Gastroesophageal sphincter (tissue), 4 donors: ENCODE data around the gene CRYBG3. TPM values are rescaled to one million over a fixed set of nuclear protein-coding genes. Genes with fewer than 3 reads are reported as not detected.

Source experiments
- ATAC-seq: fragments of 150-250 bp; one replicate; pipeline ENCODE4 v1.9.1; 2016; ENCODE audit warnings: mild to moderate bottlenecking, moderate library complexity
- H3K27ac ChIP-seq, 4 donors: fragments of 200-600 bp; sonication (generic) in 3 of 4; 1 replicate in 3 of 4; 2 replicates in 1 of 4; pipeline ENCODE4 v1.5.1; 2016 to 2019
- H3K27me3 ChIP-seq: fragments of 200-600 bp; sonication (generic); one replicate; pipeline ENCODE4 v1.5.1; 2019
- H3K36me3 ChIP-seq, 2 donors: fragments of 200-600 bp; sonication (generic); one replicate each; pipeline ENCODE4 v1.5.1; 2019; ENCODE audit warnings: control low read depth in 1 of 2
- H3K4me1 ChIP-seq, 3 donors: fragments of 200-600 bp; sonication (generic); 1 replicate in 2 of 3; 2 replicates in 1 of 3; pipeline ENCODE4 v1.5.1; 2016 to 2019; ENCODE audit warnings: control low read depth in 2 of 3
- H3K4me3 ChIP-seq, 2 donors: fragments of 200-600 bp; sonication (generic); one replicate each; pipeline ENCODE4 v1.5.1; 2019; ENCODE audit warnings: mild to moderate bottlenecking in 1 of 2, moderate library complexity in 1 of 2
- H3K9me3 ChIP-seq, 3 donors: fragments of 200-600 bp; sonication (generic); one replicate each; pipeline ENCODE4 v1.5.1; 2017 to 2019; ENCODE audit warnings: control low read depth in 2 of 3
- CTCF ChIP-seq, 4 experiments: fragments of 200-600 bp in 2 of 4; fragments of 450-650 bp in 2 of 4; sonication (generic) in 1 of 4; IDR thresholded peaks; one replicate each; pipeline ENCODE4 v1.5.1; 2017 to 2019; ENCODE audit warnings: antibody characterized with exemption in 4 of 4, mild to moderate bottlenecking in 2 of 4, moderate library complexity in 2 of 4
- EP300 ChIP-seq: sonication (generic); formaldehyde crosslinking; IDR thresholded peaks from one replicate; pipeline ENCODE4 v1.6.1; 2017; ENCODE audit warnings: antibody characterized with exemption, mild to moderate bottlenecking
- POLR2A ChIP-seq, 2 donors: fragments of 450-650 bp; IDR thresholded peaks; one replicate each; pipeline ENCODE4 v1.6.1; 2017; ENCODE audit warnings: antibody characterized with exemption in 2 of 2, mild to moderate bottlenecking in 2 of 2, moderate library complexity in 1 of 2
- POLR2AphosphoS5 ChIP-seq: sonication (generic); formaldehyde crosslinking; IDR thresholded peaks from one replicate; pipeline ENCODE4 v1.6.1; 2017; ENCODE audit warnings: antibody characterized with exemption
- WGBS, 2 donors: methylation state at CpG; one replicate each; pipeline ENCODE4 v1.1.5; 2018; ENCODE audit warnings: low coverage in 1 of 2; 5-methylcytosine and 5-hydroxymethylcytosine counted together
- total RNA-seq, 4 donors: library from RNA; depleted of rRNA; stranded (reverse); fragments of >200 nt; gene quantifications; one replicate each; pipeline ENCODE4 v1.1.0, GENCODE V29; 2016

CRYBG3 gene
- total RNA-seq, 4 donors from 2014 or later, result 22.2 to 52.4 (median 28.9) TPM

DNA sequence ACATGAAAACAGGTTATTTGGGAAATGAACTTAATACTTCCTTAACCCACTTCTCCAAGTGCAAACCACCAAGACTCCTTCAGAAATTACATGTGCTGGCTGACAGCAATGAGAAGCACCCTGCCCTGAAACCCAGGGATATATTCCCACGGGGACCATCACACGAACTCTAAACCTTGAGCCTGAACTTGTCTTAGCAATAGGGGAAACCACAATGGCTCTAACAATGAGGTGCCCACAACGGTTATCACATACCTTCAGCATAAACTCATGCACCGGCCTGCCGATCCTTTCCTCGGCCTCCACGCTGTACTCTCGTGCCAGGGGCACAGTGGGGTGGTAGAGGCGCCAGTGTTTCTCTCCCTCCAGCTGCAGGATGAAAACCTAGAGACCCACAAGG, 137.0 kb downstream of the CRYBG3 start:
- TF ChIP-seq POLR2AphosphoS5 (no peak), POLR2A (IDR thresholded peaks at IDR 0.05) (no peak)
- no peak for ATAC-seq
- no peaks in the 10 kb centered on the region for H3K27me3 ChIP-seq
- H3K27ac ChIP-seq, result no peak overlapping the region
- 89 to 97% methylated on average over 5 to 8 of the region's 9 CpGs for WGBS, 2 donors
- H3K4me3 ChIP-seq, result no peak overlapping the region
- H3K36me3 ChIP-seq, result peaks cover 0 to 54% of the 10 kb centered on the region in 2 donors
- H3K4me1 ChIP-seq, result peaks cover 0 to 8% (median 0%) of the 10 kb centered on the region in 3 donors
- H3K9me3 ChIP-seq, result no peaks in the 10 kb centered on the region

GRCh38 chr3:97959872-97960271, 138.1 kb downstream of the CRYBG3 start:
- 85 to 92% methylated on average over 4 to 5 of the region's 5 CpGs for whole genome bisulfite sequencing, 2 donors
- Histone ChIP-seq H3K27ac (no peak overlapping the region), H3K4me3 (no peak overlapping the region), H3K27me3 (no peaks in the 10 kb centered on the region), H3K36me3 (peaks cover 0 to 49% of the 10 kb centered on the region in 2 donors), H3K9me3 (no peaks in the 10 kb centered on the region), H3K4me1 (peaks cover 0 to 8% (median 0%) of the 10 kb centered on the region in 3 donors)
- TF ChIP-seq EP300 (no peak), POLR2AphosphoS5 (no peak)
- ATAC-seq, result no peak

DNA sequence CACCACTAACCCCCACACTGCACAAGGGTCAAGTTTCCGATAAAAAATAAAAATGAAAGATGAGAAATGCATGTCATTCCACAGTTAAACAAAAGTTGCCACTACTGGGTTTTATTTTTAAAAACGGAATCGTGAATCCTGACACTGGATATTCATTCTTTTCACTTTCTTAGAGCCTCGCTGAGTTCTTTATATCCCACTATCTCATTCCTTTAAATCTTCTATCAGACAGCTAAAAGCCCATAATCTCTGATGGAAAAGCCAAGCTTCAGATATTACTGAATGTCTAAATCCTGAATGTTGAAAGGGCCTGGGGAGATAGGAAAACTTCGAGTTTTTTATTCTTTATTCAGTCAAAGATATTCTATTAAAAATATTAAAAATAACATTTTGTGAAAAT, 138.7 kb downstream of the CRYBG3 start:
- no peak for ATAC-seq
- Histone ChIP-seq H3K36me3 (peaks cover 0 to 43% of the 10 kb centered on the region in 2 donors), H3K27ac (no peak overlapping the region), H3K4me1 (peaks cover 0 to 8% (median 0%) of the 10 kb centered on the region in 3 donors), H3K9me3 (no peaks in the 10 kb centered on the region), H3K4me3 (no peak overlapping the region), H3K27me3 (no peaks in the 10 kb centered on the region)
- WGBS, 2 donors, result 83 to 84% methylated on average over 5 of the region's 5 CpGs
- TF ChIP-seq POLR2A (IDR thresholded peaks at IDR 0.05) (no peak), POLR2AphosphoS5 (no peak), CTCF (IDR thresholded peaks at IDR 0.05) (no peak), EP300 (no peak)

DNA sequence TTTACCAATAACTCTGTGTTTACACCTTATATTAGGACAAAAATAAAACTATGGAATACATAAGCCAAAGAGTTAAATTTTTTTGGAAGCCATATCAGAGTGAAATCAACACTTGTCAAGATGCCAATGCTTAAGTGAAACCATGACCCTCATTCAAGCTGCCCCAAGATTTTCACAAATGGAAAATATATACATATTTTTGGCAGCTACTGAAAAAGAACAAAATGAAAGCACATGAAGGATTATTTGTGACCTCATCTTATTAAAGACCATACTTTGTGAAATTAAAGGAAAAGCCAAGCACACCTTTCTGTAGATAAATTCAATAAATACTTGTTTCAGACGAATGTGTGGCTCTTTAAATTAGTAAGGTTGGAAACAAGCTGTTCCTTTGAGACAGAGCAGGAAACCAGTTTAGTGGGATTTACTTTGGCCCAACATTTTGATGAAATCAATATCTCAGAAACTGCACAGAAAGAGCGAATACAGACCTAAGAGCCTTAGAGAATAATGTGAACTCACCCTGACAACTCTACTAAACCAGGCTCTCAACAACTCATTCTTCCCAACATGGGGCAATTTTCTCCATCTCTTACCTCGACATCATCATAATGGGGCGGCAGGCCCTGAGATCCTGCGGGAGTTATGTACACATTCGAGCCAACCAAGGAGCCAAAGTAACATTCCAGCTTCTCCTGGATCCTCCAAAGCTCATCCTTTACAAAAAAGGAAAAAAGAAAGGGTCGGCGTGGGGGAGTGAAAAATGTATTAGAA, 139.4 kb downstream of the CRYBG3 start:
- H3K27ac ChIP-seq, result no peak overlapping the region
- H3K9me3 ChIP-seq, result no peaks in the 10 kb centered on the region
- H3K27me3 ChIP-seq, result no peaks in the 10 kb centered on the region
- H3K36me3 ChIP-seq, result peaks cover 0 to 48% of the 10 kb centered on the region in 2 donors
- no peak for ATAC-seq
- WGBS, 2 donors, result 52 to 69% methylated on average over 4 to 5 of the region's 8 CpGs
- H3K4me3 ChIP-seq, result no peak overlapping the region
- H3K4me1 ChIP-seq, result peaks cover 0 to 8% (median 0%) of the 10 kb centered on the region in 3 donors
- no peak for TF ChIP-seq CTCF (IDR thresholded peaks at IDR 0.05)

GRCh38 chr3:97967966-97968365, 146.2 kb downstream of the CRYBG3 start:
- Histone ChIP-seq H3K9me3 (no peaks in the 10 kb centered on the region), H3K36me3 (peaks cover 0 to 29% of the 10 kb centered on the region in 2 donors), H3K4me3 (no peak overlapping the region), H3K4me1 (peaks cover 0 to 32% (median 4%) of the 10 kb centered on the region in 3 donors), H3K27me3 (no peaks in the 10 kb centered on the region), H3K27ac (no peak overlapping the region)
- ATAC-seq, result no peak
- TF ChIP-seq EP300 (no peak), POLR2A (IDR thresholded peaks at IDR 0.05) (no peak), CTCF (IDR thresholded peaks at IDR 0.05) (no peak), POLR2AphosphoS5 (no peak)
- 86 to 97% methylated on average over 8 of the region's 8 CpGs for WGBS, 2 donors

DNA sequence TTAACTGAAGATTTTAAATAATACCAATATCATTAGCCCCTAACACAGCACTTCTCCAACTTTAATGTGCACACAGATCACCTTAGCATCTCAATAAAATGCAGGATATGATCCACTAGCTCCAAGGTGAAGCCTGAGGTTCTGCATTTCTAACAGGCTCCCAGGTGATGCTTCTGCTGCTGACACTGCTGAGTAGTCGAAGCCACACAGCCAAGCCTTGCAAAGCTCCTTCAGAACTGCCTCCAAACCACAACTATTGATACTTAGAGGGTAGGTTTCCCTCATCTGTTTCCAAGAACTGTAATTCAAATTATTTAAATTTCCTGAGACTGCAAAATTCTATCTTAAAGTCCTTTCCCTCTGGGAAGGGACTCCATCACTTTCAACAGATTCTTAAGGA, 146.6 kb downstream of the CRYBG3 start:
- H3K27ac ChIP-seq, result no peak overlapping the region
- 100% methylated on average over 1 of the region's 1 CpG for WGBS, 2 donors
- peaks cover 0 to 34% (median 5%) of the 10 kb centered on the region in 3 donors for H3K4me1 ChIP-seq
- no peaks in the 10 kb centered on the region for H3K9me3 ChIP-seq
- no peak overlapping the region for H3K4me3 ChIP-seq
- H3K27me3 ChIP-seq, result no peaks in the 10 kb centered on the region
- no peak for ATAC-seq
- H3K36me3 ChIP-seq, result peaks cover 0 to 26% of the 10 kb centered on the region in 2 donors
- TF ChIP-seq EP300, result no peak
- TF ChIP-seq CTCF (IDR thresholded peaks at IDR 0.05), result no peak
- no peak for TF ChIP-seq POLR2AphosphoS5
- TF ChIP-seq POLR2A (IDR thresholded peaks at IDR 0.05), result no peak
